SH-SY5Y (cell line): ENCODE results near the gene STS.

Experiments used
- GATA2 ChIP-seq: IDR thresholded peaks from 2 replicates; pipeline ENCODE4 v1.6.1; 2011; ENCODE audit warnings: mild to moderate bottlenecking, low read depth, low read length
- GATA3 ChIP-seq: IDR thresholded peaks from 2 replicates; pipeline ENCODE4 v1.6.1; 2011; ENCODE audit warnings: low read depth, mild to moderate bottlenecking, low read length, moderate library complexity

- TF ChIP-seq GATA2 (no peak), GATA3 (no peak)
Measured at GRCh38 chrX:7131621-7132020, 15.9 kb upstream of the STS start.
